IPS DF 19.7 (cell line): ENCODE measurements around the gene GATAD2A.
A peak's percentile ranks its signal among the peaks of the same experiment; 100 is the strongest.

Source experiments
- DNase-seq: peaks from one replicate; pipeline ENCODE4 v3.0.0-alpha.2; 2013; ENCODE audit warnings: low read depth, low spot score

Gene GATAD2A

DNA sequence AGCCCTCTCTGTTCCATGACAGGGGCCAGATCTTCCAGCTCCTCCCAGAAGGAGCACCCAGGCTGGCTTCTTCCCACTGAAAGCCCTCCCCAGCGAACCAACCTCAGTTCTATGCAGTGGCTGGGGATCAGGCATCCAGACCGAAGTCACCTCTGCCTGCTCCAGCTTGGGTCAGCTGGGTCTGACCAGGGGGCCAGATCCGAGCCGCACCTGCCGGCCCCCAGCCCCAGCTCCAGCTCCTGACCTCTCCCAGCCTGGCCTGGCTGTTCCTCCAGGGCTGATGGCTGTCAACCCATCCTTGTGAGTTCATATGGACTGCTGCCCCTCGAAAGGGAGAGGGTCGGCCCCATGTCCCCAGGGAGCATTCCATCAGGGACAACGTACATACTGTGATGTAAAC is 101.9 kb downstream of the GATAD2A start:
- DNase-seq = no peak

DNA sequence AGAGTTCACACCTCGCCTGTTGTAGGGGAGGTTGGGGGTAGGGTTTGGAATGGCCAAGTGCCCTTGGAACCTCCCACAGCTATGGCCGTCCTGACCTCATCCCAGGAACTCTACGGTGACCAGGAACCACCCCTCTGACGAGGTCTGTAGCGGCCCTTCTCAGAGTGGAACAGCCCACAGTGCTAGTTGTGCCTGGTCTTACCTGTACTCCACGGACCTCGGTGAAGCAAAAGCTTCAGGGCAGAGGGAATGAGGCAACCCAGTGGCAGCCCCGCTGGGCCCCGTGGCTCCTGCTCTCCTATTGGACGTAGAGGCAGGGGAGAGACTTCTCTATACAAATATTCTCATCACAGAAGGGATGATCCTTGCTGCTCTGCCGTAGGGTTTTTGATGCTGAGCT is 102.7 kb downstream of the GATAD2A start:
- DNase-seq = no peak

DNA sequence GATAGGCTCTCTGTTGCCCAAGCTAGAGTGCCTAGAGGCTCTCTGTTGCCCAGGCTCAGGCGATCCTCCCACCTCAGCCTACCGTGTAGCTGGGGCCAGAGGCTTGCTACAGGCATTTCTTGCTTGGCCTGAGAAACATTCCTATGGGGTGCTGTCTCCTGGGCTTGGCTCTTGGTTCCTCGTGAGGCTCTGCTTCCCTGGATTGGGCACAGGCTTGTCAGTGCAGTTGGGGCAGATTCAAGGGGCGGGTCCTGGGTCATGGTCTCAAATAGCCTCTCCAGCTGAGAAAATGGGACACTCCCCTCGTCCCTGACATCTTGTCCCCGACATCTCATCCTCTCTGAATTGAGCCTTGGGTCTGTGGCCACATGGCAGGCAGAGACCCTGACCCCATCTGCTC is 105.0 kb downstream of the GATAD2A start:
- no peak for DNase-seq

DNA sequence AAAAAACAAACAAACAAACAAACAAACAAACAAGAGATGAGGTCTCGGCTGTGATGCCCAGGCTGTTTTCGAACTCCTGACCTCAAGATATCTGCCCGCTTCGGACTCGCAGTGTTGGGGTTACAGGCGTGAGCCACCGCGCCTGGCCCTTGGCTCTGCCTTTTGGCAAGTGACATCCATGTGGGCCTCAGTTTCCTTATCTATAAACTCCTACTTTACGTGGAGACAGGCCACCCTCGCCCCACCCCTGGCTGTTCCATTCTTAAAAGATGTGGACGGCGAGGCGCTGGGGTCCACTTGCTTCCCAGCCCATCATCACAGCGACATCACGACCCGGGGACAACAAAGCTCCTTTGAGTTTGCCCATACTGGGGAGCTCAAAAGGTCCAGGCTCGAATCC is 108.2 kb downstream of the GATAD2A start:
- no peak for DNase-seq

DNA sequence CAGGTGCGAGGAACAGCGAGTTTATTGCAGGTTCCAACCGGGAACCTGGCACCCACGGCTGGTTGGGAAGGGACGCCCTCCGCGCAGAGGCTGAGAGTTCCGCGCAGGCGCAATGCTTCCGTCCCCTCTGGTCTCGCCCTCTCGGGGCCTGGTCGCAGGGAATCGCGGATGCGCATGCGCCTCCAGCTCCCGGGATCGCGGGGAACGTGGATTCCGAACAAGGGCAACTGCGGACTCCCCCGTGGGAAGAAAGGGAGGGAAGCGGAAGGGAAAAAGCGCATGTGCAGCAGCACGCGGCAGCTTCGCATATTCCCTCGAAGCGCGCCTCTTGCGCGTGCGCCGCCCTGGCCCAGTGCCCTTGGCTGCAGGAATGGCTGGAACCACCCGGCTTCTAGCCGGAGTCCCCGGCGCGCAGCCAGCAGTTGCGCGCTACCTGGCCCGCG is 108.8 kb downstream of the GATAD2A start:
- DNase-seq = no peak

DNA sequence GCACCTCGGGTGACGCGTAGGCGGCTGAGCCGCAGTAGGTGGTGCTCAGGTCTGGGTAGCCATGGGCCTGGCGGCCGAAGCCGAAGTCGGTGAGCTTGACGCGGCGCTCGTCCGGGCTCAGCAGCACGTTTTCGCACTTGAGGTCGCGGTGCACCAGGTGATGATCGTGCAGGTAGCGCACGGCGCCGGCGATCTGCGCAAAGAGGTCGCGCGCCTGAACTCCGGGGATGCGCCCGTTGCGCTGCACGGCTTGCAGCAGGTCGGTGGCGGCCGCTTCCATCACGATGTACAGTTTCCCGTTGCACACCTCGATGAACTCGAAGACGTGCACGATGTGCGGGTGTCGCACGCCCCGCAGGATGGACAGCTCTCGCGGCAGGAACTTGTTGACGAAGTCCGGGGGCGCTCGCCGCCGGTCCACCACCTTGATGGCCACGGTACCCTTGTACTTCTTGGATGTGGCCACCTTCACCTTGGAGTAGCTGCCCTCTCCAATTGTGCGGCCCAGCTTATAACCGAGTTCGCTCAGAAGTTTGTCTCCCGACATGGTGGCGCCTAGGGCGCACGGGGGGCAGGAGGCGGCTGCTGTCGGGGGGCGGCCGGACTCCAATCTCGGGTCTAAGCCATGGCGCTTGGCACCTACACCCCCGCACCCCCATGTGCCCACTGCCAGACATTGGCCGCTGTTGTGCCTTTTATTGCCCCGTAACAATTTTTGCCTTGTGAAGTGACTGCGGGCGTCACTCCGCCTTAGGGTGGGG is 109.6 kb downstream of the GATAD2A start, which contains the start of gene TSSK6:
TSSK6 (minus strand) TSS at position 668 of the 761 bp plus-strand sequence; CDS start at position 547, 121 bp downstream.
- DNase-seq = no peak

DNA sequence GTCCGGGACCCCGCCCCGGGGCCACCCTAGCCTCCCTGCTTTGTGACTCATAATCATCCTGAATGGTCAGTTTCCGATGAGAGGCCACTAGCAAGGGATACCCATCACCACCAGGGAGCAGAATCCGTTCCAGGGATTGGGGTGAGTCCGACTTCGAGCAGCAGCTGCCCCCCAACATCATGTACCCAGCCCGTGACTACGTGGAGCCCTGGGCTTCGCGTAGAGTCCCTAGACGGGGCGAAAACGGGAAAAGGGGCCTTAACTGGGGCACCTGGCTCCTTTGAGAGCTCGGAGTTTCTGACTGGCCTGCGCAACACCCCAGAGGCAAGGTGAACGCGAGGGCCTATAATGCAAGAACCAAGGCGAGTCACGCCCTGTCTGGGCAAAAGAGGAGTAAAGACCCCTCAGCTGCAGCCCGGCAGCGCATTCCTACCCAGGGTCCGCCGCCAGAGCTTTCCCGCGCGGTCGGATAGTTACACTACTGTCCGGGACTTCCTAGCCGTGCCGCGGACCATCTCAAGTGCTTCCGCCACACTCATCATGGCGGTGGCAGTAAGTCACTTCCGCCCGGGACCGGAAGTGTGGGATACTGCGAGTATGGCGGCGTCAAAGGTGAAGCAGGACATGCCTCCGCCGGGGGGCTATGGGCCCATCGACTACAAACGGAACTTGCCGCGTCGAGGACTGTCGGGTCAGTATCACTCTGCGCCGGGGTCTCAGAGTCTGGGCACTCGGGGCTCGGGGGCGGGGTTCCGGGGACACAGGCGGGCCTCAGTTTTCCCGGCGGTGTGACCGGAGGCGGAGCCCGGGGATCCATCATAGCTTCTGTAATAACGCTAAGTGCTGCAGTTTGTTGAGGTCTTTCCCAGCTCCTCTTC is 110.4 kb downstream of the GATAD2A start, which contains the start of gene NDUFA13:
NDUFA13 (plus strand) TSS at position 584 of the 878 bp plus-strand sequence; CDS start at position 598, 14 bp downstream.
- DNase-seq = peak; percentile 76

DNA sequence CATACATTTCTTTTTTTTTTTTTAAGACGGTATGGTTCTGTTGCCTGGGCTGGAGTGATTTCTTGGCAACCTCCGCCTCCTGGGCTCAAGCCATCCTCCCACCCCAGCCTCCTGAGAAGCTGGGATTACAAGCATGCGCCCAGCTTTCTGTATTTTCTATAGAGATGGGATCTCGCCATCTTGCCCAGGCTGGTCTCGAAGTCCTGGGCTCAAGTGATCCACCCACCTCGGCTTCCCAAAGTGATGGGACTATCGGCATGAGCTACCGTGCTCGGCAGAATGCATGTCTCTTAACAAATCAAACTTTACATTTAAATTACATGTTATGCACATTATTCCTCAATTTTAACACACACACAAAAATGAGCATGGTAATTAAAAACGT is 111.8 kb downstream of the GATAD2A start:
- no peak for DNase-seq

DNA sequence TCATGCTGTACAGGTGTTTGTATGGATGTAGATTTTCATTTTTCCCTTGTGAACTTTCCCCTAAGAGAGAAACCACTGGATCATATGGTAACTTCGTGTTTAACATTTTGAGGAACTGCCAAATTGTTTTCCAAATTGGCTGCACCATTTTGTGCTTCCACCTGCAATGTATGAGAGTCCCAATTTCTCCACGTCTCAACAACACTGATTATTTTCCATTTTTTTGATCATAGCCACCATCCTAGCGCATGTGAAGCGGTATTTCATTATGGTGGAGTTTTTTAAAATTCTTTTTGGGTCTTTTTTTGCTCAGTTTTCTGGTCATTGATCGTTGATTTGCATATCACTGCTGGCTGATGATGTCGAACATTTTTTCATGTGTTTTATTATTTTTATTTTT is 115.5 kb downstream of the GATAD2A start:
- no peak for DNase-seq

DNA sequence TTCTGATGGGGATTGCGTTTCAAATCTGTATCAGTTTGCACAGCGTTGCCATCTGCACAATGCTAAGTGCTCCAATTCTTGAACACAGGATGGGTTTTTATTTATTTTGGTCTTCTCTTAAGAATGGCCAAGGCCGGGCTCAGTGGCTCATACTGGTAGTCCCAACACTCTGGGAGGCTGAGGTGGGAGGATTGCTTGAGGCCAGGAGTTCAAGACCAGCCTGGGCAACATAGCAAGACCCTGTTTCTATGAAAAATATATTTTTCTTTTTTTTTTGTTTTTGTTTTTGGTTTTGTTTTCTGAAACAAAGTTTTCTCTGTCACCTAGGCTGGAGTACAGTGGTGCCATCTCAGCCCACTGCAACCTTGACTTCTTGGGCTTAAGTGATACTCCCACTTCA is 117.7 kb downstream of the GATAD2A start:
- DNase-seq = no peak

DNA sequence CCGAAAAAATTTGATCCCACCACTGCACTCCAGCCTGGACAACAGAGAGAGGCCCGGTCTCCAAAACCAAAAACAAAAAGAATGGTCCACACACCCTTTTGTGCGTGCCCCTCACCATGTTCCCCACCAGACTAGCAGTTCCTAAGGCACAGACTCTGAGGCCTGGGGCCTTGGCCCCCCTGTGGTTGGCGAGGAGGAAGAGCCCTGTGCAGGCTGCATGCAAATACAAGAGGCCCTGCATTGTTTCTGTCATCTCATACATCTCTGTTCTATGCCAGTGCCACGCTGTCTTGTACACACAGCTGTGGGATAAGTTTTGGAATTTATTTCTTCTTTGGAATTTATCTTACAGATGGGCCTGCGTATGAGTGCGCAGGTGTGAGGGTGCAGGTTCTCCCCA is 118.6 kb downstream of the GATAD2A start:
- no peak for DNase-seq

DNA sequence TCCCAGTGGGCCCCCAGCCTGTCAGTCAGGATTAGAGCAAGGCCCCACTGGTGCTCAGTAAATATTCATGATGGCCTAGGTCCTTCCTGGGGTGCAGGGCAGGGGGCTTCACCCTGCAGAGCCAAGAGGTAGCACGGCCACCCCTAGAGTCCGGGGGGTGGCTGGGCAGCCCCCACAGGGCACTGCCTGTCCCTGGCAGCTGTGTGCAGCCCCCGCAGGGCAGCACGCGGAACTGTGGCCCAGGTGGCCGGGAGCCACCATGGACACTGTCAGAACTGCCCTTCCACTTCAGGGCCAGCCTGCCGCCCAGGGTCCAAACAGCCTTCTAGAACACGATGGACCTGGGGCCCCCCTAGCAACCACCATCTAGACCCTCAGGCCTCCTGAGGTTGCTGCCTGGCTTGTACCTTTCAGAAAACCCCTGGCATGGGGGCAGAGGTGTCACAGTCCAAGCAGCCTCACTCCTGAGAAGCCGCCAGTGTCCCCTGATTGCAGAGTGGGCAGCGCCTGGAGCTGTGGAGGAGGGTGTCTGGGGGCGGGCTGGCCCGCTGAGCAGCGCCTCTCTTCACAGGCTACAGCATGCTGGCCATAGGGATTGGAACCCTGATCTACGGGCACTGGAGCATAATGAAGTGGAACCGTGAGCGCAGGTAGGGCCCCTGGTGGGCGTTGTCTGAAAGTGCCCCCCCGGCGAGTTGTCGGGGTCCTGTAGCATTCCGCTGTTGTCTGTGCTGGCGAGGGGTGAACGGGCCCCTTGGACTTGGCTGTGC is 120.3 kb downstream of the GATAD2A start:
- no peak for DNase-seq

DNA sequence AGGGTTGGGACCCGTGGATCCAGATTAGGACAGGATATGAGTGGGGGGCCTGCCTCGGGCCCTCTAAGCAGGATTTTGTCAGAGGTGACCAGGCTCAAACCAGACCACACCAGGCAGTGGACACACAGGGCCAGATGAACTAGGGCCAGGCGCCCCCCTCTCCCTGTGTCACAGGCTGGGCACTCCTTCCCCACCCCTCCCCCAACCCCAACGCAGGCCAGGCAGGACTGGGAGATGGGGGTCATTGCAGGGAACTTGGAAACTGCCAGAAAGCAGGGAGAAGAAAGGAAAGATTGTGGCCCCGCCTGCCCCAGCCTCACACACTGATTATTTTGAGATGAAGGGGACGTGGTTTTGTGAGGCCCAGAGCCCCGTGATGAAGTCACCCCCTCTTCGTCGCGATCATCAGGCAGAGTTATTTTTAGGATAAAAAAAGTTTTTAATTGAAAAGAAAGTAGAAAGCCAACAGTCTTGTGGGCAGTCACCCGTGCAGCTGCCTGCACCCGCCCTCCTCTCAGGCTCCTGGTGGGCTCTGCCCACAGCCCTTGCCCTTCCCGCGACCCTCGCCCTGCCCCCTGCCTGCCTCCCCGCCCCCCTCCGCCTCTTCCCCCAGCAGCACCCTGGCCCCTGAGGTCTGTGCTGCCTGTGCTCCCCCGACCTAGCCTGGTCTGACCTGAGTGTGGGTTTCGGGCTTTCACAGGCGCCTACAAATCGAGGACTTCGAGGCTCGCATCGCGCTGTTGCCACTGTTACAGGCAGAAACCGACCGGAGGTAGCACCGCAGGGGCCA is 121.3 kb downstream of the GATAD2A start:
- DNase-seq = no peak

DNA sequence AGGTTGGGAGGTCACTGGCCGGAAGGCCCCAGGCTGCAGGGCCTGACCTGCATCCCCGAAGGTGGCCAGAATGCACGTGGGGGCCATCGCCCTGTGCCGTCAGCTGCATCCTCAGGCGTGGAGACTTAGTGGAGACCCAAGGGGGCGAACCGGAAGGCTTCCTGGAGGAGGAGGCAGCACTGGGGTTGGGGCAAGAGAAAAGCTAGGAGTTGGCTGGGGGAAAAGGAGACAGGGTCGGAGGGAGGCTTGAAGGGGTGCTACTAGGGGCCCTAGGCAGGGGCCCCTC is 121.8 kb downstream of the GATAD2A start:
- no peak for DNase-seq

DNA sequence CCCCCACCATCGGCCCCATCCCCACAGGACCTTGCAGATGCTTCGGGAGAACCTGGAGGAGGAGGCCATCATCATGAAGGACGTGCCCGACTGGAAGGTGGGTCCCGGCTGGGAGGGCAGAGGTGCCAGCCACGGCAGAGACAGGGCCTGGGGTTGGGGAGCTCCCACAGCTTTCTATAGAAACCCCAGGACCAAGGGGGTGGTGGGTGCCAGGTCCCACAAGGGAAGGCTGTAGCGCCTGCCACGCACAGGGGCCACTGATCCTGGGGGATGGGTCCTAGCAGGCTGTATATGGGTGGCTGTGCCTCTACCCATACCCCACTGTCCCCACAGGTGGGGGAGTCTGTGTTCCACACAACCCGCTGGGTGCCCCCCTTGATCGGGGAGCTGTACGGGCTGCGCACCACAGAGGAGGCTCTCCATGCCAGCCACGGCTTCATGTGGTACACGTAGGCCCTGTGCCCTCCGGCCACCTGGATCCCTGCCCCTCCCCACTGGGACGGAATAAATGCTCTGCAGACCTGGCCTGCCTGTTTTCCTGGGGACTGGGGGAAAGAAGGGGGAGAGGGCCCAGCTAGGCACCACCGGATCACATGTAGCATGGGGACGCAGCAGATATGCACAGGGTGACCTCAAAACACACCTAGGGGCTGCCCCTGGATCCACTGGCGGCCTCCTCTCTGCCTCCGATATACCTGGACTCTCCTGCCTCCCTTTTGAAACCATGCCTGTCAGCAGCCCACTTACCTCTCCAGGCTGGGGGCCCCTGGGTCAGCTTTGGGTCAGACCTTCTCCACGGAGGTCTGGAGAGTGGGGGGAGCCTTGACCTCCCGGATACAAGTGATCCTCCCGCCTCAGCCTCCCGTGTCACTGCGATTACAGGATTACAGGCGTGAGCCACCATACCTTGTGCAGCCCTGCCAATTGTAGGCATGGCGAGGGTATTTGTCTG is 122.5 kb downstream of the GATAD2A start:
- no peak for DNase-seq

DNA sequence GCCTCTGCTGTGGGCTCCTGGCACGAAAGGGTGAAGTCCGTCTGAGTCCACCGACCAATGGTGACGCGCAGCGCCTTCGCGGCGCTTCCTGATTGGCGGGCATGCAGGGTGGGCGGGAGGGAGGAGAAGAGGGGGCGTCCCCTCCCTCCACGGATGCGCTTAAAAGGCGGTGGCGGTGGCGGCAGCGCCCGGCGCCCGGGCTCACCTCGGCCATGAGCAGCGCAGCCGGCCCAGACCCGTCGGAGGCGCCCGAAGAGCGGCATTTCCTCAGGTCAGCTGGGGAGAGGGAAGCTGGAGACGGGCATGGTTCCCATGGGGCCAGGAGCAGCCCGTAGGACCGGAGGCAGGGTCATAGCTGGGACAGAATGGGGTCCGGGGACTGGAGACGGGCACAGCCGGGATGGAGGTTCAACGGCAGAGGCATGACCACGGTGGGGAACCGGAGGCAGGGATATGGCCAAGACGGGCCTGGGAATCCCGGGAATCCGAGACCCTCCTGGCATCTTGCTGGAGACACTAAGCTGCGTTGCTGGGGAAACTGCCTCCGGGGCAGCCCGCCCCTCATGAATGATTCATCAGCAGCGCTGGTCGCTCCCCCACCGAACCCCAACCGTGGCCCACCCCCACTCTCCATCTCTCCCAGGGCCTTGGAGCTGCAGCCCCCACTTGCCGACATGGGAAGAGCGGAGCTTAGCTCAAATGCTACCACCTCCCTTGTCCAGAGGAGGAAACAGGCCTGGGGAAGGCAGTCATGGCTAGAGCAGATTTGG is 123.4 kb downstream of the GATAD2A start, which contains the start of gene YJEFN3:
YJEFN3 (plus strand) TSS at position 191 of the 770 bp plus-strand sequence; CDS start at position 213, 22 bp downstream.
- no peak for DNase-seq

DNA sequence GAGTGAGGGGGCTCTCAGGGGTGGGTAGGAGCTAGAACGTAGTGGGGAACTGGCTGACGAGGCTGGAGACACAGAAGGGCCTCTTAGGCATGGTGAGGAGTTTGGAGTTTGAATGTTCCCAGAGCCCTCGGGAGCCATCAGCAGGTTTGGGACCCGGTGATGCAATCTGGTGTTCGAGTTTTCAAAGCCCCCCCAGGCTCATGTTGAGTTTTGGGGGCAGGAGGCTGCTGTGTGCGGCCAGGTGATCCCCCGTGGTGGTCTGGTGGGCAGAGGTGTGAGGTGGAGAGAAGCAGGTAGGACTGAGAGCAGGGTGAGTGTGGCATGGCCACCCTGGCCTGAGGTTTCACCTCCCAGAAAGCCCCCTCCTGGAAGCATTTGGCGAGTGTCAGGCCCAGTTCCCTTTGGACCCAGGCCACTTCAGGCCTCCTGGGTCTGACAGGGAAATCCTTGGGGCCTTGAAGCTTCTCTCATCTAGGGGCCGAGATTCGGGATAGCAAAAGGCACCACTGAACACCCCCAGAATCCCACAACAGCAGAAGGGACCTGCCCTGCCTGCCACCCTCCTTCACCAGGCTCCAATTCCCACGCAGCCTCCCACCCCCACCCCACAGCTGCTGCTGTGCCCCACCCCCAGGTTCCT is 124.4 kb downstream of the GATAD2A start:
- no peak for DNase-seq

DNA sequence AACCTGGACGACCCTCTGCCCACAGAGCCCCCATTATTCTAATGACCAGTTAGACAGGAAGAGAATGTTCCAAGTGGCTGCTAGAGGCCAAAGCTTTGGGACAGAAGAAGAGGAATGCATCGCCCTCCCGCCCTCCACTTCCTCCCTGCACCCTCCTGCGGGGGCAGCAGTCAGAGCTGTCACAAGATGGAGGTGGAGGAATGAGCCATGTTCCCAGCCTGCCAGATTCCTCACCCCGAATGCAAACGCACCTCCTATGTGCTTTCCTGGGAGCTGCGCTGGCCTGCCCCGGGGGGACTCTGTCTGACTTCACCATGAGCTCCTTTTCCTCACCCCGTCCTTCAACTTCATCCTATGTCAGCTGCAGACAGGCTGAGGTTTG is 124.9 kb downstream of the GATAD2A start:
- no peak for DNase-seq

DNA sequence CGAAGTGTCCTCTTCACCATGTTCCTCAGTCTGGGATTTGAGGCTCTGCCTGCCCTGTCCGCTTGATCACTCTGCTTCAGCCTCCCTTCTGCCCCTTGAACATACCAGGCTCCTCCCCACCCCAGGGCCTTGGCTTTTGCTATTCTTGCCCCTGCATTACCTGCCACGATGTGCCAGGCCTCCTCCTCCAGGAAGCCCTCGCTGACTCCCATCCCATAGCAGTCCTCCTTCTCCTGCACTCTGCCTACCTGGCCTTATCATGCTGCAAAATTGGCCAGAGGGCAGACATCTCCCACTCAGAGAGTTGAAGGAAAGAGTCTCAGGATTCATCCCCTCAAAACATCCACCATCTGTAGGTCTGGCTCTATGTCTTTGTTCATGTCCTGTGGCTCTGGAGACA is 125.4 kb downstream of the GATAD2A start:
- DNase-seq = no peak
